ENCODE measurements around the gene LY6G5C.
"Not testable (repeated sequence)": the region's sequence is repeated elsewhere in the genome, so short reads cannot be mapped to it uniquely, and the experiment has no call there.

The LY6G5C gene

DNA sequence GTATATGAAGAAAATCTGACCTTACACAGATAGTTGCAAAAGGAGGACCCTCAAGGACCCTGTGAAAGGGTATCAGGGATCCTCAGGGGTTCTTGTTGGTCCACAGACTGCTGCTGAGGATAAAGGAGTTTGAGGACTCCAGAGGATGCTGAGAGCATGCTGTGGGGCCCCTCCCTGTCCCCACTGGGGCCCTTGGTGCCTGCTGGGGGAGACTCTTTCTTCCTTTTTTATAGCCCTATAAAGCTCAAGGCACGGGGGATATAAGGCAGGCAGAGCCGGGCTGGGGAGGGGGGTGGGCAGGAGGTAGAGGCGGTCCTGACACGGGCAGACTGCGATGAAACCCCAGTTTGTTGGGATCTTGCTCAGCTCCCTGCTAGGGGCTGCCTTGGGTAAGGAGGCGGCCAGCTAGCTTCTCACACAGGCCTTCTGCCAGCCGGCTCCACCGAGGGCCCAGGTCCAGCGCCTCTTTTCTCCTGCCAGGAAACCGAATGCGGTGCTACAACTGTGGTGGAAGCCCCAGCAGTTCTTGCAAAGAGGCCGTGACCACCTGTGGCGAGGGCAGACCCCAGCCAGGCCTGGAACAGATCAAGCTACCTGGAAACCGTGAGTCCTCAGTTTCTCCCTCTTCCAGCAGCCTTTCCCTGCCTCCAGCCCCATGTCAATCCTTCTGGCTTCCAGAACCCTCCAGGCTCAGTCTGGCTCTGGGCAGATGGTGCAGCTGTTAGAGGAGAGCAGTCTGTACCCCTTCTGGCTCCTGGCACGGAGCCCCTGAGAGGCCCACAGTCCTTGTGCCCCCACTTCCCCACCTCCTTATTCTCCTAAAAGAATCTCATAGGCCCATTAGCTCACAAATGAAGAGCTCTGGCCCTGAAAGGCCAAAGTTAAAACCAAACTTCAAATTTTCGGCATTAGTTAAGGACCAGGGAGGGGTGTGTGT, 34.4 kb upstream of the LY6G5C start, which contains the start of gene LY6G6D:
Gene LY6G6D (plus strand): TSS at position 327 of the 937 bp plus-strand sequence. CDS start 8 bp downstream, at position 335.
- no peak for DNase-seq

DNA sequence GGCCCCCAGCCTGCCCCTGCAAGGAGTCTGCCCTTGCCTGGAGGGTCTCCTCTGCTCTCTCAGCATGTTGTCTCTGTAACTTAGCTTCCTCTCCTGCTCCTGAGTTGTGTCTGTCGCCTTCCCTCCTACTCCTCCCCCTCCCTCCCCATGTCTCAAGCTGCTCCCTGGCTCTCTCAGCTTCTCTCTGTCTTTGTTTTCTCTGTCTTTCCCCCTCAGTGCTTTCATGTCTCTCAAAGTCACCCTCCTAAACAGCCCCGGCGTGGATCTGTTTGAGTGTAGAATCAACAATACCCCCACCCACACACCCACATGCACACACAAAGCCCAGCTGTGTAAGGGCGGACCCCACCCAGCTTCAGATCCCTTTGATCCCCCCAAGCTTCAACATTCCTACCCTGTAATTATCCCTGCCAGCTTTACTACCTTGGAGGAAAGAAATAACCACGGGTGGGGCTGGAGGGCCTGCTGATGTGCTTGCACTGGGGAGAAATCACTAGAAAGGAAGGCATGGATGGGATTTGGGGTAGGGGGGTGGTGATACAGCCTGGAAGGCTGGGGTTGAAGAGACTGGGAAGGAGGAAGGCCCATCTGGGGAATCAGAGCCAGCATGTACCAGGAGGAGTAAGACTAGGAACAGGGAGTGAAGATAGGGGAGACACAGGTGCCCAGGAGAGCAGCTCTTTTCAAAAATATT, 33.3 kb upstream of the LY6G5C start:
- DNase-seq = no peak

DNA sequence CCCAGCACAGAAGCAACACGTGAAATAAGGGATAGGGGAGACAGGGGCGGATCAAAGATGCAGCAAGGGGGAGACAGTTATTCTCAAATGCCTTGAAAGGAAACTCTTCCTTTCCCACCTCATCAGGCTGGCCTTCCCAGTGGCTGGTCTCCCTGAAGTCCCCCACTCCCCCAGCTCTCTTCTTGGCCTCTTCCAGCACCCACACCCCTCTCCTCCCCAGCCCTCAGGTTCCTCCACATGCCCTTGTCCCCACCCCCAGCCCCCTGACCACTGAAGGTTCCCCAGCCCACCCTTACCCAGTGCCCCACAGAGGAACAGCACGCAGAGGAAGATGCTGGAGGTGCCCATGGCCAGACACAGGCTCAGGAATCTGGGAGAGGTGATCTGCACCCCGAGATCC, 32.6 kb upstream of the LY6G5C start:
- DNase-seq = no peak

DNA sequence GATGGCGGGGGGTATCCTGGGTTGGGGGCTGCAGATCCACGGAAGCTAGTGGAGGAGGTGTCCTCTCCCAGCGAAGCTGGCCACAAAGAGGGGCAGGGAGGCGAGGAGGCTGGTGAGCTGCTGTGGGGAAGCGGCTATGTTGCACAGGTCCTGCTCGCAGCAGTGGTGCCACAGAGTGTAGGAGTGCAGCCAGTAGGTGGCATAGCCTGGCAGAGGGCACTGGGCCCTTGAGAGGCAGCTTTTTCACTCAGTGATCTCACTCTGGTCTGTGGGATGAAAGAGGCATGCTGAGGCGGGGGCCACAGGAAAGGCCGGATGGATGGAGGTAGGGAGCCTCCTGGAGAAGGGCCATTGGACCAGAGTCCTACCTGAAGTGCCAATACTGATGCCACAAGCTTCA, 31.4 kb upstream of the LY6G5C start:
- no peak for DNase-seq

DNA sequence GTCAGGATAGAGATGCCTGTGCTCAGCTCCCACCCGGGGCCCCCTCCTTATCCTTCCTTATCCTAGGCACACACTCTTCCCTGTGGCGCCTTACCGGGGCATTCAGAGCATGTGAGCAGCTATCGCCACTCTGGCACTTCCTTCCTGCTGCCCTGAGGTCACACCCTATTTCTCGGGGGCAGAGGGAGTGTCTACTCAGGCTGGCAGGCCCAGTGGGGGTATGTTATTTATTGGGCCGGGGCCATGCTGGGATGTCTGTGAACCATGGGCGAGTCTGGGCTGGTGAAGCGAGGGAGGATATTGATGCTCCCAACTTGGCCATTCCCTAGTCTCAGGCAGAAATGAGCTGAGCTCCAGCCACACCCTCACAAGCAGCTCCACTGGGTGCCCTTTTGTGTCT, 30.4 kb upstream of the LY6G5C start:
- no peak for DNase-seq

DNA sequence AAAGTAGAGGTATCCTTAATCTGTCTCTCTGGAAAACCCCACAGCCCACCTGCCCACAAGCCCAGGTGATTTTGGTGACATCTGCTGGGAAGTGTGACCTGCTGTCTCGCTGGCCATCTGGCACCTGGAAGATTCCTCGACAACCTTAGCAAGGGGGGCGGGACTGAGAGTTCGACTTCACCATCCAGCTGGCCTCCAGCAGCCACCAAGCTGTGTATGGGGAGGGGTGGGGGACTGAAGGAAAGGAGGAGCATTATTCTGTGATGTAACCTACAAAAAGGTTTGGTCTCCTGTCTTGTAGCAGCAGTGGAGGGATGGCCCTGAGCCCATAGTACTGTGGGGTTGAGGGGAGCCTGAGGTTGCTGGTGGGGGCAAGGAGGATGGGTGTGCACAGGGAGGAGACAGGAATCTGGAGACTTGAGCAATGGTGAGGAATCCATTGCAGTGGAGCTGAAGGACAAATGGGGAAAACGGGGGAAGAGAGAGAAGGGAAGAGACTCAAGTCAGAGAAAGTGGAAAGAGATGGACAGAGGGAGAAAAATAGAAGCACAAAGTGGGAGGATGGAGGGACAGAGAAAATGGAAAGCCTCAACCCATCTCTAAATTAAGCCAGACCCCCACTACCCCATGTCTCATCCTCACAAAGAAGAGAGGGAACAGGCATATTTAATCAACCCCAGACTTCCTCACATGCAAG, 29.8 kb upstream of the LY6G5C start:
- DNase-seq = no peak

DNA sequence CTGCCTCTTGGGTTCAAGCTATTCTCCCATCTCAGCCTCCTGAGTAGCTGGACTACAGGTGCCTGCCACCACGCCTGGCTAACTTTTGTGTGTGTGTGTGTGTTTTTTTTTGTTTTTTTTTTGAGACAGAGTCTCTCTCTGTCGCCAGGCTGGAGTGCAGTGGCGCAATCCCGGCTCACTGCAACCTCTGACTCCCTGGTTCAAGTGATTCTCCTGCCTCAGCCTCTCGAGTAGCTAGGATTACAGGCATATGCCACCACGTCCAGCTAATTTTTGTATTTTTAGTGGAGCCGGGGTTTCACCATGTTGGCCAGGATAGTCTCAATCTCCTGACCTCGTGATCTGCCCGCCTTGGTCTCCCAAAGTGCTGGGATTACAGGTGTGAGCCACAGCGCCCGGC, 28.3 kb upstream of the LY6G5C start:
- DNase-seq = not testable (repeated sequence)

DNA sequence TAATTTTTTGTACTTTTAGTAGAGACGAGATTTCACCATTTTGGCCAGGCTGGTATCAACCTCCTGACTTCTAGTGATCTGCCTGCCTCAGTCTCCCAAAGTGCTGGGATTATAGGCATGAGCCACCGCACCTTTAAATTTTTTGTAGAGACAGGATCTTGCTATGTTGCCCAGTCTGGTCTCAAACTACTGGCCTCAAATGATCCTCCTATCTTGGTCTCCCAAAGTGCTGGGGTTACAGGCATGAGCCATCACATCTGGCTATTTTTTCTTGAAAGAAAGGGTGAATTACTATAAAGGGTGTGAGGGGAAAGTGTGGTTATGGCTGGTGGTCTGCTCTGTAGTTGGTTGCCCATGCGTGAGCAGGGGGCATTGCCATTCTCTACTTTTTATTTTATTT, 27.4 kb upstream of the LY6G5C start:
- DNase-seq = no peak

DNA sequence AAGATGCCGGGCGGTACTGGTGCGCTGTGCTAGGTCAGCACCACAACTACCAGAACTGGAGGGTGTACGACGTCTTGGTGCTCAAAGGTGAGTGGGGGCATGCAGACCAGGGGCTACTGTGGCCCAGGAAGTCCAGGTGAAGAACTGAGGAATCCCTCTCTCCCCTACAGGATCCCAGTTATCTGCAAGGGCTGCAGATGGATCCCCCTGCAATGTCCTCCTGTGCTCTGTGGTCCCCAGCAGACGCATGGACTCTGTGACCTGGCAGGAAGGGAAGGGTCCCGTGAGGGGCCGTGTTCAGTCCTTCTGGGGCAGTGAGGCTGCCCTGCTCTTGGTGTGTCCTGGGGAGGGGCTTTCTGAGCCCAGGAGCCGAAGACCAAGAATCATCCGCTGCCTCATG, 26.8 kb upstream of the LY6G5C start:
- DNase-seq = no peak

DNA sequence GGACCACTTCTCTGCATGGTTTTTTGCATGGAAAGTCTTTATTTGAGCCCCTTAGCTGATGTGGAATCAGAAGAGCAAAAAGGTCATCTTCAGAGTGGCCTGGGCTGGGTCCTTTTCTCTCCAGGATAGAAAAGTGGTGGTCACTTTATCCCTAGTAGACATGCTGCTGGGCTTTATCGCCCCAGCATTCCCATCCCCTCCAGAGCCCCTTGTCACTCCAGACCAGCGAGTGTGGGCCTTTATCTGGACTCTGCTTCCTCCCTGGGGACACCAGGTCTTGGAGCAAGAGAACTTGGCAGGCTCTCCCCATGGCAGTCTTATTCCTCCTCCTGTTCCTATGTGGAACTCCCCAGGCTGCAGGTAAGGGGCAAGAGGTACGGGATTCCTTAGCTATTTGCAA, 25.7 kb upstream of the LY6G5C start, which contains the start of gene LY6G6F:
Gene LY6G6F (plus strand): TSS at position 268 of the 400 bp plus-strand sequence. CDS start 41 bp downstream, at position 309.
- DNase-seq = no peak

DNA sequence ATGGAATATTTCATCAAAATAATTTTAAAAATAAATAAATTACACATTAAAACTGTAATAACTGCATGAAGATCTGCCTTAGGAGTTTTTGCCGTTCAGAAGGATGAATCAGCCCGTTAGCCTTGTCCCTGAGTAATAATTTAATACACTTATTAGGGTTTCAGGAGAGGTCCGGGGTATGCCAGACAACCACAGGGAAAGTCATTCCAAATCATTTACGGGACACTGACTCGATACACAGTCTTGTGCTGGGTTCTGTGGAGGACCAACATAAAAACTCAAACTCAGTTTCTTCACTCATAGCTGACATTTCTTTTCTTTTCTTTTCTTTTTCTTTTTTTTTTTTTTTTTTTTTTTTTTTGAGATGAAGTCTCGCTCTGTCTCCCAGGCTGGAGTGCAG, 25.1 kb upstream of the LY6G5C start:
- DNase-seq = no peak

DNA sequence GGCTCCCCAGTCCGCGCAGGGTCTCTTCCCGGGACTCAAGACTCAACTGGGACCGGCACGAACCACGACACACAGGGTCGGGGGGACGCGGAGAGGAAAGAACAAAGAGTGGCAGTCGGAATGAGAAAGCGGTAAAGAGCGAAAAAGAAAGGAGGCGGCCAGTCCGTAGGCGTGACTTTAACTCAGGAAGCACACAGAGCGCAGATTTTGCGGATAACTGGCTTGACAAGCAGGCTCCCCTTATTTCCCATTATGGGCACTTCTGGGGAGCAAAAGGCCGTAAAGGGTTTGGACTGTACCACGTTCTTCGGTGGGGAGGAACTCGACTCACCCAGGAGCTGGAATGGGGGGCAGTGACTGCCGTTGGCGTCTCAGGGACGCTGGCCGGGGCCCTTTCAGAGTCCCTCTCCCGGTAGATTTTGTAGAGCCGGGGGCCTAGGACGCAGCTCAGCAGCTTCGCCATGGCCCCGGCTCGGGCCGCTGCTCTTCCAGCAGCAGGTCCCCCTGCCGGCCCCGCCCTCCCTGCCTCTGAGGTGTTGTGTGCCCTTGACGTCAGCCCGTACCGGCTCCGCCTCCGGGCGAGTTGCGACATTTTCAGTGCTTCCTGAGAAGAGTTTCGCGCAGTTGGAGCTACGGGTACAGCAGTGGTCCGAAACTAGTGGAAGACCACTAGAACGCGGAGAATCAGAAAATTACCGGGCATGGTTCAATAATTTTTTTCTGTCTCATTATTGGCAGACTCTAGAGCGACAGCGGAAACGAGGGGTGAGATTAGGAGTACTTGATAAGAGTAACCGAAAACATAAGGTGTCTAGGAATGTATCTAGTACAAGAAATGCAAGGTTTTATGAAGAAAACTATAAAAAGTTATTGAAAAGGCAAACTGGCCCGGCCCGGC, 22.2 kb upstream of the LY6G5C start, which contains the start of gene ABHD16A:
Gene ABHD16A (minus strand): TSS at position 506 of the 898 bp plus-strand sequence. CDS start 43 bp downstream, at position 463.
- peak; percentile 99 for DNase-seq

DNA sequence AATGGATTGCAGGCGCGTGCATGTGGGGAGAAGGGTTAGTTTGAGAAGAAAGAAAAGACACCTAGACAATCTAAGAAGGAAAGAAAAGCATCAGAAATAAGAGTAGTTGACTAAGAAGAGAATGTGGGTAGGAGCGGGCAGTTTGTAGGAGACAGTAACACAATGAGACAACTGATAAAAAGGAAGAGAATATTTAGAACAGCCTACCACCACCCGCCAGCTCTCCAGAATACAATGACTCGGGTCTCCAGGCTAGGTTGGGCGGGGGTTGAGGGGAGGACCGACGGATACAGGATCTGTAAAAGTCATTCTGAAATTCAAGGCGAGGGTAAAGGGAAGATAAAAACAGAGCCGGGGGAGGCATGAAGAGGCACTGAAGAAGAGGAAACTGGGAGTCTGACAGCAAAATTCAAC, 21.5 kb upstream of the LY6G5C start:
- DNase-seq = peak; percentile 55

DNA sequence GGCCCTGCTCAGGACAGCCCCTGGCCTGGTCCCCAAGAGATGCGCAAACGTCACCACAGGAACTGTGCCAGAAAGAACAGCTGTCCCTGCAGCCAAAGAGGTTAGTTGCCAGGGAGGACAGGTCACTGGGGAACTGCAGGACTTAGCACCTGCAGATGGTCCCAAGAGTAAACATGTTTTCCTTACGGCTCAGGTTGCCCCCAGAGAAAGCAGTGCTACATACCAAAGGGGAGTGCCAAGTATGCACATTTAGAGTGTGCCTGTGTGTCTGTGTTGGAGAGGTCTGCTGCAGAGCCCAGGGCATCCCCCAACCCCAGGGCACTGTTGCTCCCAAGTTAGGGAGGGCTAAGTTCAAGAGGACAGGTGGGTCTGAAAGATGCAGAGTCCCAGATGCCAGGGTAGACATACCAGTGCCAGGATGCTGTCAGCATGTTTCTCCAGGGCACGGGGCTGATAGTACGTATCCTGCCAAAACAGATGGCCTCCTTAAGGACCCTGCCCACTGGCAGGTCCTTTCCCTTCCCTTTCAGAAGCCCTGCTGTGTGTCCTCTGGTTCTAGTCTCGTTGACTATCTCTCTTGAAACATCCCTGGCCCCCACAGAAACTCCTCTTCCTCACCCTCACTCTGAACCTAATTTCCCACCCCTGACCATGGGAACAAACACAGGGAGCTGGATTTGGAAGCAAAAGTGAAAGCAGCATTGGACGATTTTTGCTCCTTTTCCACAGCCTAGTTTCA, 21.0 kb upstream of the LY6G5C start:
- no peak for DNase-seq

DNA sequence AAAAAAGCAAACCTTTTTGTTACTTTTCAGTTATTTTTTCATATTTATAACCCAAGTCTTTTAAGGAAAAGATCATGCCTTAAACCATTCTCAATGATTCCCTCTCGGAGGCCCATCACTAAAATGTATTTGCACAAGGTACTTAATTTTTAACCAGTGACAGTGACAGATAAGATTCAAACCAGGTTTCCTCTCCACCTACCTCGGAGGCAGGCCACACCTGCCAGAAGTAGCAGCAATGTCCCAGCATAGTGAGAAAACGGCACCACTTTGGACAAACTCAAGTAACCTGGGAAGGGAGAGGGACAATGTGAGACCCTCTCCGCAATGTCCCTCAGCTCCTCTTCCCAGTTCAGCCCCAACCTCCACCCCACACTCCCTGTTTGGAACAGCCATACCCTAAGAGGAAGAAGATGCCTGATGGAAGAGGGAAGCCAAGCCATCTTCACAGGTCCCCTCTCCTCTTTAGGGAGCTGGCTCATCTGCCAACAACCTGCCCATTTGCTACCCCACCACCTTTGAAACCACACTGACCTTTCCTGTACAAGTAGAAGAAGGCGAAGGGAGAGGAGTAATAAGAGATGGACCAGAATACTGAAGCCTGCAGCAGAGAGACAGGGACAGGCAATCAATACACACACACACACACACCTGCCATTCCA, 20.0 kb upstream of the LY6G5C start:
- DNase-seq = no peak

DNA sequence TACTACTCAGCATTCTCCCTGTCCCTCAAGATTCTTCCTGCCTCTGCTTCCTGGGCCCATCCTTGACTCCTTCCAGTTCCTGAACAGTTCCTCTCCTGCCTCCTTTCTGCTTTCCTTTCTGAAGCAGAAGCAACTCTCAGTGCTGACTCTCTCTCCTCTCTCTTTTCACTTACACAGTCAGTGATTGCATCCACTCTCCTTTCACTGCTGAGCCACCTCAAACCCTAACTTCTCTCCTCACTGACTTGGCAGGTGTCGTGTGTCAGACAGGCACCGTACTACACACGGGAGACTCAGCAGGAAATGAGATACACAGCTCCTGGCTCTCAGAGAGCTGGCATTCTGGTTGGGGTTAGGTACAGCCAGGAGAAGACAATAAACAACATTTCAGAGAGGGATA, 16.7 kb upstream of the LY6G5C start:
- DNase-seq = no peak

DNA sequence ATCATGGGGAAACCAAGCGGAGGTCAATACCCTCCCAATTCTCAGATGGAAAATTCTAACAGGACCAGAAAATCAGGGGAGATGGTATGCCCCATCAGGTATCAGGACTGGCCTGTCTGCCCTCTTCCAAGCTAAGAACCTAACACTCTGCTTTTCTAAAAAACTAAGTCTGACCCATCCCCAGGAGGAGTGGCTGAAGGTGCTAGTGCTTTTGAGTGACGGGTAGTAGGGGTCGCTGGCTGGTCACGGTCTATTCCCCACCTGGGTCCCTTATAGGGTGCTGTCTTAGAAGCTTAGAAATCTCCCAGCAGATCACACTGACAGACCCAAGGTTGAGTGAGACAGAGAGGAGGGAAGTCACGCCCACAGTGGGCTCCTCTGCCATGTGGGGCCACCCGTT, 12.7 kb upstream of the LY6G5C start:
- no peak for DNase-seq

DNA sequence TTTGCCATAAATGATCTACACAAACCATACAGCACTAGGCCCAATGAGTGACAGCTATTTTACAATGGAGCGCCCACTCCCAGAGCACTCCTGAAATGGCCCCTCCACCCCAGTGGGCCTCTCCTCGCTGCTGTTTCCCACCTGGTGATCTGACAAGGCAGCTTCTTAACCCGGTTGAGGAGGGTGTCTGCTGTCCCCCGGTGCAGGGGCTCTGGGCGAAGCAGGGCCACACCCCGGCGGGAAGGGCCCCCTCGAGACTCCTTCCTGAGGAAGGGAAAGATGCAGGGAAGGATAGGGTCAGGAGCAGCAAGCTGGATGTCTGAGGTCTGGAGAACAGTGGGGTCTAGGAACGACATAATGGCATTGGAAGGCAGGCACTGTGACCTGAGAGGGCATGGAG, 12.0 kb upstream of the LY6G5C start:
- DNase-seq = no peak

DNA sequence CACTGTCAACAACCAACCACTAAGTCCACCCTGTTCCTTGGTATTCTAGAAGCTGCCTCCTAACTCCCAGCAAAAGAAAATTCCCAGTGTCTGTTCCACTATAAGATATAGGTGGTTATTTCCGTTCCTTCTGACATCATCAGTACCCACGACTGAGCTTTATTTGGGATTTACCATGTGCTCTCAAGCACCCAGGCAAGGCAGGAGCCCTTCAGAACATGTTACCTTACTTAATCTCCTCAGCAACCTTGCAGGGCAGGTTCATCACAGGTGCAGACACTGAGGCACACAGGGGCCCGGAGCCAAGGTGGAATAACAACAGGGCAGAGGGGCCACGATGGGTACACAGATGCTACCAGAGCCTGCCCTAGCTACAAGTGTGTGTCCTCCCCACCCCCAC, 11.5 kb upstream of the LY6G5C start:
- no peak for DNase-seq

DNA sequence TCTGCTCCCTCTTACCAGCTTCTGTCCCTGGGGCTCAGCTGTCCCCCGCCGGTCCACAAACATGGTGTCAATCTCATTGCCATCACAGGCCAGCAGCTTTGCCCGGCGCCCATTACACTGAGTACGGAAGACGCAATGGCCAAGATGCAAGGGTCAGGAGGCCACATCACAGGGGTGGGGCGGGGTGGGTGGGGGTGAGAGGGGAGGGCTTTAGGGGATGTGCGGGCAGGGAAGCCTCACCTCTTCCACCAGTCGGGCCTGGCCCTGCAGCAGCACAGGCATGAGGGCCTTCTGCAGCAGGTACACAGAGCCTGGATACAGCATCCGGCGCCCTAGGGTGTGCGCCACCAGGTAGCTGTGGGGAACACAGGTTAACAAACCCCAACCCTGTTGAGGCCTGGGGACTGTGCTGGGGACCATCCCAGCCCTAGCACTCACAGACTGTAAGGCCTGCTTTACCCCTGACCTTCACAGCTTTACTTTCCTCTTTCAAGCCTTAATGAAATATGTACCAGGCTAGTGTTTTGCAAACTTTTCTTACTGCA, 10.8 kb upstream of the LY6G5C start:
- no peak for DNase-seq

DNA sequence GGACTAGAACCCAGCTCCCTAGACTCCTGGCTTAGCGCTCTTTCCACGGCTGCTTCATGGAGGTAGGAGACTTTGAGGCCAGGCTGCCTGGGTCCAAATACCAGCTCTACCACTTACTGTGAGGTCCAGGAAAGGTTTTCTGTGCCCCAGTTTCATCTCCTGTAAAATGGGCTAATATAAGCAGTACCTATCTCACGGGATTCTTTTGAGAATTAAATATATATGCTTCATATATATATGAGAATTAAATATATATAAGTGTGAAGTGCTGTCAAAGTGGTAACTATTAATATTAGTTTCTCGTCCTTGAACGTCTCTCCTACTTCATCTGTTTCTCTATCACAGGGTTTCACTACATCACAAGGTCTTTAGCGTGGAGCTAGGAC, 10.2 kb upstream of the LY6G5C start:
- DNase-seq = no peak

All from stimulated activated CD4-positive, alpha-beta T cell treated with anti-CD3 and anti-CD28 coated beads, Interleukin-15, amount 100 ng/mL, for 24 hours (primary cell).